Neural cell (in vitro differentiated cells): ENCODE measurements around the gene ADGRL1.

Experiments used
- EP300 ChIP-seq: fragments of 450-650 bp; conservative IDR thresholded peaks from 2 replicates; pipeline ENCODE4 v1.6.1; 2014; ENCODE audit warnings: antibody characterized with exemption, mild to moderate bottlenecking, moderate library complexity; ENCODE audit not compliant: poor library complexity, severe bottlenecking
- EZH2 ChIP-seq: fragments of 200-600, 300-800 bp; shearing (Covaris generic), sonication (generic); IDR thresholded peaks from 2 replicates; pipeline ENCODE4 v1.6.1; 2014; ENCODE audit warnings: antibody characterized with exemption, low read length, borderline replicate concordance, mild to moderate bottlenecking; ENCODE audit not compliant: insufficient read depth, poor library complexity, severe bottlenecking
- MXI1 ChIP-seq: fragments of 450-650 bp; conservative IDR thresholded peaks from 2 replicates; pipeline ENCODE4 v1.6.1; 2014; ENCODE audit warnings: antibody characterized with exemption, mild to moderate bottlenecking; ENCODE audit not compliant: poor library complexity, severe bottlenecking
- POLR2AphosphoS5 ChIP-seq: IDR thresholded peaks from 2 replicates; pipeline ENCODE4 v1.6.1; 2012
- RAD21 ChIP-seq: fragments of 450-650 bp; conservative IDR thresholded peaks from 2 replicates; pipeline ENCODE4 v1.6.1; 2014; ENCODE audit warnings: antibody characterized with exemption, mild to moderate bottlenecking, moderate library complexity
- REST ChIP-seq: IDR thresholded peaks from 2 replicates; pipeline ENCODE4 v1.6.1; 2012; ENCODE audit warnings: borderline replicate concordance
- SMC3 ChIP-seq: fragments of 450-650 bp; conservative IDR thresholded peaks from 2 replicates; pipeline ENCODE4 v1.6.1; 2014; ENCODE audit warnings: antibody characterized with exemption, mild to moderate bottlenecking, moderate library complexity; ENCODE audit not compliant: poor library complexity
- TAF1 ChIP-seq: IDR thresholded peaks from 2 replicates; pipeline ENCODE4 v1.6.1; 2012; ENCODE audit warnings: low read depth
- TF ChIP-seq, protein P1 (sequence below): fragments of 450-650 bp; IDR thresholded peaks from 2 replicates; pipeline ENCODE4 v1.5.1; 2014; ENCODE audit warnings: antibody characterized with exemption, mild to moderate bottlenecking, moderate library complexity; ENCODE audit not compliant: poor library complexity, severe bottlenecking

DNA sequence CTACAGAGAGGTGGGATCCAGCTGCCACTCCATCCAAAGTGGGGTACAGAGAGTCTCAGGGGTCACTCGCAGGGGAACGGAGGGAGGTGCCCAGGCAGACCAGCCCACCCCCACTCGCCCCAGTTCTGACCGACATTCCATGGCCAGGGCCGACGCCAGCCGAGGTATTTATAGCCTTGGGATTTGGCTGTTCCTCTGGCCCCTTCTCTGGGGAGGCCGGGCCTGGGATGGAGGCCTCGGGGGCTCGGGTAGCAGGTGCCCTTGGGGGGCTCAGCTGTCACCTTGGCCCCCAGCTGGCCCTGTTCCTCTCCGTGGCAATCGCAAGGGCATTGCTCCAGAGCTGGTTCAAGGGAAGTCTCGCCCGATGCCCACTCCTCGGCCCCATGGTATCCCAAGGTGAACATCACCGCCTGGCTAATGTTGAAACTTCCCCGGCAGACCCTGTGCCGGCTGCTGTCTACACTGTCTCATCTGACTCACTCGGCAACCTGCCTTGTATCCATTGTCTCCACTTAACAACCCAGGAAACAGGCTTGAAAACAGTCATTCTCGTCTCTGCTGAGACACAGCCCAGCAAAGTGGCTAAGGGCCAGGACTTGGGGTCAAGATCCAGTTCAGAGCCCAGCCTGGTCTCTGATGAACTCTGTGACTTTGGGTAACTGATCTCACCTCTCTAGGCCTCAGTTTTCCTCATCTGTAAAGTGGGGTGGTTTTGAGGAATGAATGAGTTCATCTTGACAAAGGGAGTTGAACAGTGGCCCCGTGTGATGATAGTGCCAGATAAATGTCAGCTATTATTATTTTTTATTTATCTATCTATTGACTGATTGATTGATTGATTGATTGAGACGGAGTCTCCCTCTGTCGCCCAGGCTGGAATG, 98.1 kb downstream of the ADGRL1 start:
- TF ChIP-seq EP300 (no peak), POLR2AphosphoS5 (no peak), REST (no peak), EZH2 (no peak), TAF1 (no peak), SMC3 (no peak), RAD21 (no peak), MXI1 (no peak)
- TF ChIP-seq, protein P1, sequence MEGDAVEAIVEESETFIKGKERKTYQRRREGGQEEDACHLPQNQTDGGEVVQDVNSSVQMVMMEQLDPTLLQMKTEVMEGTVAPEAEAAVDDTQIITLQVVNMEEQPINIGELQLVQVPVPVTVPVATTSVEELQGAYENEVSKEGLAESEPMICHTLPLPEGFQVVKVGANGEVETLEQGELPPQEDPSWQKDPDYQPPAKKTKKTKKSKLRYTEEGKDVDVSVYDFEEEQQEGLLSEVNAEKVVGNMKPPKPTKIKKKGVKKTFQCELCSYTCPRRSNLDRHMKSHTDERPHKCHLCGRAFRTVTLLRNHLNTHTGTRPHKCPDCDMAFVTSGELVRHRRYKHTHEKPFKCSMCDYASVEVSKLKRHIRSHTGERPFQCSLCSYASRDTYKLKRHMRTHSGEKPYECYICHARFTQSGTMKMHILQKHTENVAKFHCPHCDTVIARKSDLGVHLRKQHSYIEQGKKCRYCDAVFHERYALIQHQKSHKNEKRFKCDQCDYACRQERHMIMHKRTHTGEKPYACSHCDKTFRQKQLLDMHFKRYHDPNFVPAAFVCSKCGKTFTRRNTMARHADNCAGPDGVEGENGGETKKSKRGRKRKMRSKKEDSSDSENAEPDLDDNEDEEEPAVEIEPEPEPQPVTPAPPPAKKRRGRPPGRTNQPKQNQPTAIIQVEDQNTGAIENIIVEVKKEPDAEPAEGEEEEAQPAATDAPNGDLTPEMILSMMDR: no peak
